WTC11 (cell line): ENCODE measurements around the gene E2F2. TPM values are rescaled to one million over a fixed set of nuclear protein-coding genes. Genes with fewer than 3 reads are reported as not detected.
A peak's percentile ranks its signal among the peaks of the same experiment; 100 is the strongest.

Experiments
- ATAC-seq: fragments of 200-7000 bp; cut with Tn5 transposase; 2 replicates; pipeline ENCODE4 v1.10.0; 2021; ENCODE audit warnings: mild to moderate bottlenecking, moderate library complexity
- CTCF ChIA-PET: fragments of 300-600 bp; sonication (Branson Sonifier 250); formaldehyde crosslinking; loops from one replicate; lab custom pipeline; 2021; ENCODE audit warnings: antibody characterized with exemption; lab: Charles Lee
- POLR2A ChIA-PET: fragments of 350-600 bp; sonication (Branson Sonifier 250); formaldehyde crosslinking; loops from one replicate; lab custom pipeline; 2021; ENCODE audit warnings: antibody characterized with exemption; lab: Charles Lee
- DNase-seq: peaks from one replicate; pipeline ENCODE4 v3.0.0; 2021; ENCODE audit warnings: low spot score
- H3K27ac Mint-ChIP-seq: 2 replicates; pipeline ENCODE4 v1.8.0; 2021; ENCODE audit warnings: mixed read lengths
- H3K27me3 Mint-ChIP-seq: 2 replicates; pipeline ENCODE4 v1.8.0; 2021; ENCODE audit warnings: low read depth, mild to moderate bottlenecking, moderate library complexity, mixed read lengths
- H3K36me3 Mint-ChIP-seq: 2 replicates; pipeline ENCODE4 v1.8.0; 2021; ENCODE audit warnings: mixed read lengths
- H3K4me1 Mint-ChIP-seq: 2 replicates; pipeline ENCODE4 v1.8.0; 2022; ENCODE audit warnings: mixed read lengths
- H3K4me3 Mint-ChIP-seq: 2 replicates; pipeline ENCODE4 v1.8.0; 2021; ENCODE audit warnings: mild to moderate bottlenecking, moderate library complexity, mixed read lengths
- H3K9me3 Mint-ChIP-seq: 2 replicates; pipeline ENCODE4 v1.8.0; 2021; ENCODE audit warnings: mixed read lengths
- CREM ChIP-seq: sonication (generic); formaldehyde crosslinking; IDR thresholded peaks from 2 replicates; pipeline ENCODE4 v1.8.1; 2022; ENCODE audit warnings: mild to moderate bottlenecking, missing genetic modification reagents, moderate library complexity
- GABPB1 ChIP-seq: sonication (generic); formaldehyde crosslinking; IDR thresholded peaks from 2 replicates; pipeline ENCODE4 v1.8.1; 2023; ENCODE audit warnings: mild to moderate bottlenecking, missing genetic modification reagents
- KAT7 ChIP-seq: sonication (generic); formaldehyde crosslinking; IDR thresholded peaks from 2 replicates; pipeline ENCODE4 v1.8.1; 2023; ENCODE audit warnings: missing genetic modification reagents, mild to moderate bottlenecking, borderline replicate concordance
- MXD4 ChIP-seq: fragments of 250-450 bp; sonication (Bioruptor Pico); IDR thresholded peaks from 2 replicates; pipeline ENCODE4 v1.8.0; 2021; ENCODE audit warnings: mild to moderate bottlenecking, moderate library complexity, borderline replicate concordance
- MYBL2 ChIP-seq: sonication (generic); formaldehyde crosslinking; IDR thresholded peaks from 2 replicates; pipeline ENCODE4 v1.8.1; 2023; ENCODE audit warnings: mild to moderate bottlenecking, moderate library complexity, missing genetic modification reagents
- NR3C1 ChIP-seq: sonication (generic); formaldehyde crosslinking; conservative IDR thresholded peaks from 2 replicates; pipeline ENCODE4 v1.8.1; 2023; ENCODE audit warnings: low read depth, mild to moderate bottlenecking, missing genetic modification reagents
- PRRX2 ChIP-seq: fragments of 250-450 bp; sonication (Bioruptor Pico); IDR thresholded peaks from 2 replicates; pipeline ENCODE4 v1.8.0; 2021; ENCODE audit warnings: mild to moderate bottlenecking
- RELA ChIP-seq: sonication (generic); formaldehyde crosslinking; IDR thresholded peaks from 2 replicates; pipeline ENCODE4 v1.8.1; 2022; ENCODE audit warnings: missing genetic modification reagents, mild to moderate bottlenecking, borderline replicate concordance
- SMAD3 ChIP-seq: sonication (generic); formaldehyde crosslinking; IDR thresholded peaks from 2 replicates; pipeline ENCODE4 v1.8.0; 2022; ENCODE audit warnings: missing genetic modification reagents, mild to moderate bottlenecking, borderline replicate concordance
- SP1 ChIP-seq: sonication (generic); formaldehyde crosslinking; conservative IDR thresholded peaks from 2 replicates; pipeline ENCODE4 v1.8.1; 2022; ENCODE audit warnings: missing genetic modification reagents
- TCF7 ChIP-seq: sonication (generic); formaldehyde crosslinking; IDR thresholded peaks from 2 replicates; pipeline ENCODE4 v1.8.0; 2022; ENCODE audit warnings: mild to moderate bottlenecking, low read depth, missing genetic modification reagents, moderate library complexity
- TEAD4 ChIP-seq: sonication (generic); formaldehyde crosslinking; IDR thresholded peaks from 2 replicates; pipeline ENCODE4 v1.8.0; 2022; ENCODE audit warnings: mild to moderate bottlenecking, missing genetic modification reagents
- TP53 ChIP-seq: sonication (generic); formaldehyde crosslinking; IDR thresholded peaks from 2 replicates; pipeline ENCODE4 v1.8.1; 2023; ENCODE audit warnings: mild to moderate bottlenecking, missing genetic modification reagents
- ZNF396 ChIP-seq: fragments of 250-450 bp; sonication (Bioruptor Pico); IDR thresholded peaks from 2 replicates; pipeline ENCODE4 v1.8.0; 2021; ENCODE audit warnings: mild to moderate bottlenecking, moderate library complexity, borderline replicate concordance
- total RNA-seq: library from RNA; stranded (reverse); gene quantifications from 3 replicates; pipeline ENCODE4 v1.2.3, GENCODE V29; 2021
- TF ChIP-seq, protein P1 (sequence below): sonication (generic); formaldehyde crosslinking; IDR thresholded peaks from 2 replicates; pipeline ENCODE4 v1.8.1; 2022; ENCODE audit warnings: low read depth, mild to moderate bottlenecking, moderate library complexity, missing genetic modification reagents, borderline replicate concordance
- TF ChIP-seq, protein P2 (sequence below): sonication (generic); formaldehyde crosslinking; IDR thresholded peaks from 2 replicates; pipeline ENCODE4 v1.8.1; 2022; ENCODE audit warnings: missing genetic modification reagents, borderline replicate concordance
- TF ChIP-seq, protein P3 (sequence below): sonication (generic); formaldehyde crosslinking; IDR thresholded peaks from 2 replicates; pipeline ENCODE4 v1.8.0; 2022; ENCODE audit warnings: mild to moderate bottlenecking, missing genetic modification reagents
- TF ChIP-seq, protein P4 (sequence below): sonication (generic); formaldehyde crosslinking; IDR thresholded peaks from 2 replicates; pipeline ENCODE4 v1.8.1; 2023; ENCODE audit warnings: mild to moderate bottlenecking, missing genetic modification reagents
- TF ChIP-seq, protein P5 (sequence below): sonication (generic); formaldehyde crosslinking; conservative IDR thresholded peaks from 2 replicates; pipeline ENCODE4 v1.8.1; 2022; ENCODE audit warnings: mild to moderate bottlenecking, missing genetic modification reagents
- TF ChIP-seq, protein P6 (sequence below): sonication (generic); formaldehyde crosslinking; IDR thresholded peaks from 2 replicates; pipeline ENCODE4 v1.8.1; 2022; ENCODE audit warnings: low read depth, missing genetic modification reagents, borderline replicate concordance
- TF ChIP-seq, protein P7 (sequence below): sonication (generic); formaldehyde crosslinking; IDR thresholded peaks from 2 replicates; pipeline ENCODE4 v1.8.1; 2022; ENCODE audit warnings: mild to moderate bottlenecking, missing genetic modification reagents, moderate library complexity, borderline replicate concordance
- TF ChIP-seq, protein P8 (sequence below): sonication (generic); formaldehyde crosslinking; IDR thresholded peaks from 2 replicates; pipeline ENCODE4 v1.8.0; 2022; ENCODE audit warnings: mild to moderate bottlenecking, missing genetic modification reagents
- TF ChIP-seq, protein P9 (sequence below): fragments of 250-450 bp; sonication (Bioruptor Pico); IDR thresholded peaks from 2 replicates; pipeline ENCODE4 v1.9.0; 2021; ENCODE audit warnings: mild to moderate bottlenecking

E2F2 gene
- total RNA-seq, 1 experiment from 2014 or later, result 5.6 TPM

DNA sequence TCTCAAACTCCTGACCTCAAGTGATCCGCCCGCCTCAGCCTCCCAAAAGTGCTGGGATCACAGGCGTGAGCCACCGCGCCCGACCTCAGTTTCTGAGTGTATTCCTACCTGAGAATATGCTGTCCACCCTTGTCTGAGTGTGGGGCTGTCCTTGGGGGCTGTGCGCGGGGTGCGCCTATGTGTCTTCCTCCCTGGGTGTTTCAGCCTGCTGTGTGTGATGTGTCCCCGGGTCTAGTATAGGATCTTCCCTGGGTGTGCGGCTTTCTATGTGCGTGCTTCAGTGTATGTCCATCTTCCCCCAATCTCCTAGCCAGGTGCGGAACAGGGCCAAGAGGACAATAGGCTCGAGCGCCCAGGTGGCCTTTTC lies 36.6 kb upstream of the E2F2 start (continued):
- TF ChIP-seq, protein P1, sequence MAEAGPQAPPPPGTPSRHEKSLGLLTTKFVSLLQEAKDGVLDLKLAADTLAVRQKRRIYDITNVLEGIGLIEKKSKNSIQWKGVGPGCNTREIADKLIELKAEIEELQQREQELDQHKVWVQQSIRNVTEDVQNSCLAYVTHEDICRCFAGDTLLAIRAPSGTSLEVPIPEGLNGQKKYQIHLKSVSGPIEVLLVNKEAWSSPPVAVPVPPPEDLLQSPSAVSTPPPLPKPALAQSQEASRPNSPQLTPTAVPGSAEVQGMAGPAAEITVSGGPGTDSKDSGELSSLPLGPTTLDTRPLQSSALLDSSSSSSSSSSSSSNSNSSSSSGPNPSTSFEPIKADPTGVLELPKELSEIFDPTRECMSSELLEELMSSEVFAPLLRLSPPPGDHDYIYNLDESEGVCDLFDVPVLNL (CRISPR knock-in tag), result no peak
- TF ChIP-seq MYBL2 (CRISPR knock-in tag) (no peak), TEAD4 (CRISPR knock-in tag) (no peak)
- TF ChIP-seq, protein P2, sequence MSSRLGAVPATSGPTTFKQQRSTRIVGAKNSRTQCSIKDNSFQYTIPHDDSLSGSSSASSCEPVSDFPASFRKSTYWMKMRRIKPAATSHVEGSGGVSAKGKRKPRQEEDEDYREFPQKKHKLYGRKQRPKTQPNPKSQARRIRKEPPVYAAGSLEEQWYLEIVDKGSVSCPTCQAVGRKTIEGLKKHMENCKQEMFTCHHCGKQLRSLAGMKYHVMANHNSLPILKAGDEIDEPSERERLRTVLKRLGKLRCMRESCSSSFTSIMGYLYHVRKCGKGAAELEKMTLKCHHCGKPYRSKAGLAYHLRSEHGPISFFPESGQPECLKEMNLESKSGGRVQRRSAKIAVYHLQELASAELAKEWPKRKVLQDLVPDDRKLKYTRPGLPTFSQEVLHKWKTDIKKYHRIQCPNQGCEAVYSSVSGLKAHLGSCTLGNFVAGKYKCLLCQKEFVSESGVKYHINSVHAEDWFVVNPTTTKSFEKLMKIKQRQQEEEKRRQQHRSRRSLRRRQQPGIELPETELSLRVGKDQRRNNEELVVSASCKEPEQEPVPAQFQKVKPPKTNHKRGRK (CRISPR knock-in tag), result no peak

DNA sequence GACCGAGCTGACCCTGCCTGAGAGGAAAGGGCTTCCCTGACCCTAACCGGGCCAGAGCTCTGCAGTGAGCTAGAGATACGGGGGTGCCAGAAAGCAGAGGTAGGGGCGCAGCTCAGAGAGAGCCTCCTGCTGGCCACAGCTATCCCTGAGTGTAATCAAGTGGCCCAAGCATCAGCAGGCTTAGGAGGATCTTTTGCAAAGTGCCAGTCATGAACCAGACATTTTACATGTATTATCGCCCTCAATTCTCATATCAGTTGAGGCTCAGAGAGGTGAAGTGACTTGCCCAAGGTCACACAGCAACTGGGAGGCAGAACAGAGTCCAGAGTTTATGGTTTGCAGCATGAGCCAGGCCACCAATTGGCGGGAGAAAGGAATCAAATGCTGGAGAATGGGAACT lies 35.3 kb upstream of the E2F2 start:
- POLR2A ChIA-PET, result interaction anchor here (1.9 kb wide), 1 partner anchor 11 kb away, joined by 9 read pairs; no protein-coding TSS in a partner anchor
- Mint-ChIP-seq H3K27ac (peak overlapping the region; percentile 86), H3K36me3 (no peaks in the 10 kb centered on the region), H3K9me3 (no peaks in the 10 kb centered on the region), H3K27me3 (peaks cover 2% of the 10 kb centered on the region; the same call in 1 of the 2 replicates), H3K4me3 (peak overlapping the region; percentile 34), H3K4me1 (peaks cover 75% of the 10 kb centered on the region)
- CTCF ChIA-PET, result interaction anchor here (0.6 to 4.9 kb wide), 26 partner anchors 8 to 222 kb away, joined by 3 to 51 read pairs (median 4); partner anchors contain the start of genes HNRNPR and RPL11
- ATAC-seq (peak; percentile 55), DNase-seq (peak; percentile 59)
- TF ChIP-seq CREM (CRISPR knock-in tag) (no peak), ZNF396 (CRISPR knock-in tag) (no peak), KAT7 (CRISPR knock-in tag) (no peak), MYBL2 (CRISPR knock-in tag) (no peak), GABPB1 (CRISPR knock-in tag) (no peak)
- TF ChIP-seq, protein P3, sequence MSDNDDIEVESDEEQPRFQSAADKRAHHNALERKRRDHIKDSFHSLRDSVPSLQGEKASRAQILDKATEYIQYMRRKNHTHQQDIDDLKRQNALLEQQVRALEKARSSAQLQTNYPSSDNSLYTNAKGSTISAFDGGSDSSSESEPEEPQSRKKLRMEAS (CRISPR knock-in tag), result no peak
- TF ChIP-seq, protein P4, sequence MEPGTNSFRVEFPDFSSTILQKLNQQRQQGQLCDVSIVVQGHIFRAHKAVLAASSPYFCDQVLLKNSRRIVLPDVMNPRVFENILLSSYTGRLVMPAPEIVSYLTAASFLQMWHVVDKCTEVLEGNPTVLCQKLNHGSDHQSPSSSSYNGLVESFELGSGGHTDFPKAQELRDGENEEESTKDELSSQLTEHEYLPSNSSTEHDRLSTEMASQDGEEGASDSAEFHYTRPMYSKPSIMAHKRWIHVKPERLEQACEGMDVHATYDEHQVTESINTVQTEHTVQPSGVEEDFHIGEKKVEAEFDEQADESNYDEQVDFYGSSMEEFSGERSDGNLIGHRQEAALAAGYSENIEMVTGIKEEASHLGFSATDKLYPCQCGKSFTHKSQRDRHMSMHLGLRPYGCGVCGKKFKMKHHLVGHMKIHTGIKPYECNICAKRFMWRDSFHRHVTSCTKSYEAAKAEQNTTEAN (CRISPR knock-in tag), result no peak
- TF ChIP-seq, protein P5, sequence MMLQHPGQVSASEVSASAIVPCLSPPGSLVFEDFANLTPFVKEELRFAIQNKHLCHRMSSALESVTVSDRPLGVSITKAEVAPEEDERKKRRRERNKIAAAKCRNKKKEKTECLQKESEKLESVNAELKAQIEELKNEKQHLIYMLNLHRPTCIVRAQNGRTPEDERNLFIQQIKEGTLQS (CRISPR knock-in tag), result no peak
- TF ChIP-seq, protein P6, sequence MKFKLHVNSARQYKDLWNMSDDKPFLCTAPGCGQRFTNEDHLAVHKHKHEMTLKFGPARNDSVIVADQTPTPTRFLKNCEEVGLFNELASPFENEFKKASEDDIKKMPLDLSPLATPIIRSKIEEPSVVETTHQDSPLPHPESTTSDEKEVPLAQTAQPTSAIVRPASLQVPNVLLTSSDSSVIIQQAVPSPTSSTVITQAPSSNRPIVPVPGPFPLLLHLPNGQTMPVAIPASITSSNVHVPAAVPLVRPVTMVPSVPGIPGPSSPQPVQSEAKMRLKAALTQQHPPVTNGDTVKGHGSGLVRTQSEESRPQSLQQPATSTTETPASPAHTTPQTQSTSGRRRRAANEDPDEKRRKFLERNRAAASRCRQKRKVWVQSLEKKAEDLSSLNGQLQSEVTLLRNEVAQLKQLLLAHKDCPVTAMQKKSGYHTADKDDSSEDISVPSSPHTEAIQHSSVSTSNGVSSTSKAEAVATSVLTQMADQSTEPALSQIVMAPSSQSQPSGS, result no peak
- TF ChIP-seq, protein P7, sequence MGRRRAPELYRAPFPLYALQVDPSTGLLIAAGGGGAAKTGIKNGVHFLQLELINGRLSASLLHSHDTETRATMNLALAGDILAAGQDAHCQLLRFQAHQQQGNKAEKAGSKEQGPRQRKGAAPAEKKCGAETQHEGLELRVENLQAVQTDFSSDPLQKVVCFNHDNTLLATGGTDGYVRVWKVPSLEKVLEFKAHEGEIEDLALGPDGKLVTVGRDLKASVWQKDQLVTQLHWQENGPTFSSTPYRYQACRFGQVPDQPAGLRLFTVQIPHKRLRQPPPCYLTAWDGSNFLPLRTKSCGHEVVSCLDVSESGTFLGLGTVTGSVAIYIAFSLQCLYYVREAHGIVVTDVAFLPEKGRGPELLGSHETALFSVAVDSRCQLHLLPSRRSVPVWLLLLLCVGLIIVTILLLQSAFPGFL, result no peak
- TF ChIP-seq, all 79 proteins: peak for 0

DNA sequence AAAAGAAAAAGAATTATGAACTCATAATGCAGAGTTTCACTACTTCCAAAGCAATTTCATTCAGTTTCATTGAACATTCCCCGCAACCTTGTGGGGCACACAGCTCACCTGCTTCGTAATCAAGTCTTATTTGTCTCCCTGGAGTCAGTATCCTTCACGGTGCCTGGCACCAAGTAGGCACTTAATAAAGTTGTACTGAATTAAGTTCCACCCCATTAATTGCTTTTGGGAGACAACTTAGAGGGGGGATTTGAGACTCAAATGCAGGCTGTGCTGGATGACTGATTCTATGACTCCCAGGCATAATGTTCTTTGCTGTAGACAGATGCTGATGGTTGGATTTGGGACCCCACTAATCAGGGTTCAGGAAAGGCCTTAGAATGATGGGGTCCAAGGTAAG lies 34.7 kb upstream of the E2F2 start:
- POLR2A ChIA-PET, result interaction anchor here (1.9 kb wide), 1 partner anchor 10 kb away, joined by 9 read pairs; no protein-coding TSS in a partner anchor
- no peak for ATAC-seq
- Mint-ChIP-seq H3K4me1 (peaks cover 80% of the 10 kb centered on the region), H3K9me3 (no peaks in the 10 kb centered on the region), H3K27me3 (peaks cover 2% of the 10 kb centered on the region; the same call in 1 of the 2 replicates), H3K36me3 (no peaks in the 10 kb centered on the region), H3K4me3 (no peak overlapping the region), H3K27ac (peak overlapping the region; percentile 86)
- no peak for DNase-seq
- CTCF ChIA-PET, result interaction anchor here (0.6 to 4.9 kb wide), 25 partner anchors 8 to 221 kb away, joined by 3 to 51 read pairs (median 4); partner anchors contain the start of genes HNRNPR and RPL11
- TF ChIP-seq TCF7 (CRISPR knock-in tag) (no peak), SMAD3 (CRISPR knock-in tag) (no peak), RELA (no peak), NR3C1 (CRISPR knock-in tag) (no peak), TP53 (CRISPR knock-in tag) (no peak), PRRX2 (CRISPR knock-in tag) (no peak), SP1 (CRISPR knock-in tag) (no peak), MXD4 (CRISPR knock-in tag) (no peak)
- TF ChIP-seq, protein P8, sequence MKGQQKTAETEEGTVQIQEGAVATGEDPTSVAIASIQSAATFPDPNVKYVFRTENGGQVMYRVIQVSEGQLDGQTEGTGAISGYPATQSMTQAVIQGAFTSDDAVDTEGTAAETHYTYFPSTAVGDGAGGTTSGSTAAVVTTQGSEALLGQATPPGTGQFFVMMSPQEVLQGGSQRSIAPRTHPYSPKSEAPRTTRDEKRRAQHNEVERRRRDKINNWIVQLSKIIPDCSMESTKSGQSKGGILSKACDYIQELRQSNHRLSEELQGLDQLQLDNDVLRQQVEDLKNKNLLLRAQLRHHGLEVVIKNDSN (CRISPR knock-in tag), result no peak
- TF ChIP-seq, protein P9, sequence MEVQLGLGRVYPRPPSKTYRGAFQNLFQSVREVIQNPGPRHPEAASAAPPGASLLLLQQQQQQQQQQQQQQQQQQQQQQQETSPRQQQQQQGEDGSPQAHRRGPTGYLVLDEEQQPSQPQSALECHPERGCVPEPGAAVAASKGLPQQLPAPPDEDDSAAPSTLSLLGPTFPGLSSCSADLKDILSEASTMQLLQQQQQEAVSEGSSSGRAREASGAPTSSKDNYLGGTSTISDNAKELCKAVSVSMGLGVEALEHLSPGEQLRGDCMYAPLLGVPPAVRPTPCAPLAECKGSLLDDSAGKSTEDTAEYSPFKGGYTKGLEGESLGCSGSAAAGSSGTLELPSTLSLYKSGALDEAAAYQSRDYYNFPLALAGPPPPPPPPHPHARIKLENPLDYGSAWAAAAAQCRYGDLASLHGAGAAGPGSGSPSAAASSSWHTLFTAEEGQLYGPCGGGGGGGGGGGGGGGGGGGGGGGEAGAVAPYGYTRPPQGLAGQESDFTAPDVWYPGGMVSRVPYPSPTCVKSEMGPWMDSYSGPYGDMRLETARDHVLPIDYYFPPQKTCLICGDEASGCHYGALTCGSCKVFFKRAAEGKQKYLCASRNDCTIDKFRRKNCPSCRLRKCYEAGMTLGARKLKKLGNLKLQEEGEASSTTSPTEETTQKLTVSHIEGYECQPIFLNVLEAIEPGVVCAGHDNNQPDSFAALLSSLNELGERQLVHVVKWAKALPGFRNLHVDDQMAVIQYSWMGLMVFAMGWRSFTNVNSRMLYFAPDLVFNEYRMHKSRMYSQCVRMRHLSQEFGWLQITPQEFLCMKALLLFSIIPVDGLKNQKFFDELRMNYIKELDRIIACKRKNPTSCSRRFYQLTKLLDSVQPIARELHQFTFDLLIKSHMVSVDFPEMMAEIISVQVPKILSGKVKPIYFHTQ (CRISPR knock-in tag), result no peak
